HCT116 (cell line): ENCODE results near the gene UBE3B. TPM values are rescaled to one million over a fixed set of nuclear protein-coding genes. Genes with fewer than 3 reads are reported as not detected.

Source experiments
- ATAC-seq: fragments of 200-7000 bp; cut with Tn5 transposase; 2 replicates; pipeline ENCODE4 v1.9.1; 2020; ENCODE audit warnings: mild to moderate bottlenecking, moderate library complexity
- BruUV-seq: library from RNA; stranded (reverse); fragments of 400-500 nt; replicated peaks from 2 replicates; lab custom pipeline; 2021; lab: Mats Ljungman, UMichigan
- CTCF ChIA-PET: fragments of 300-600 bp; sonication (Branson Sonifier 250); formaldehyde crosslinking; loops from one replicate; lab custom pipeline; 2021; ENCODE audit warnings: antibody characterized with exemption; lab: Charles Lee
- POLR2A ChIA-PET: fragments of 300-600, 350-600 bp; sonication (Branson Sonifier 250); formaldehyde crosslinking; loops from one replicate; lab custom pipeline; 2021; ENCODE audit warnings: antibody characterized with exemption; lab: Charles Lee
- RAD21 ChIA-PET, 2 experiments: fragments of 300-600 bp; sonication (Branson Sonifier 250); formaldehyde crosslinking; loops; one replicate each; lab custom pipeline; 2023; ENCODE audit warnings: low total read pairs in 2 of 2; ENCODE audit not compliant: uncharacterized antibody in 2 of 2, unreplicated experiment in 2 of 2, low non-redundant PET in 1 of 2; lab: Charles Lee
- DNase-seq: peaks from one replicate; pipeline ENCODE4 v3.0.0-alpha.2; 2010; ENCODE audit warnings: low read depth, low spot score
- H2AFZ ChIP-seq: fragments of 200-600 bp; shearing (Covaris generic), sonication (generic); 2 replicates; pipeline ENCODE4 v1.6.1; 2017; ENCODE audit warnings: low read depth, mixed run types, mixed read lengths, antibody characterized with exemption, low read length; ENCODE audit not compliant: poor library complexity, severe bottlenecking
- H3K27ac ChIP-seq: 2 replicates; pipeline ENCODE4 v1.5.1; 2012; ENCODE audit warnings: low read depth, low read length
- H3K27me3 ChIP-seq: fragments of 200-600 bp; sonication (generic); 2 replicates; pipeline ENCODE4 v1.6.1; 2016; ENCODE audit warnings: mixed run types, low read length, mixed read lengths; ENCODE audit not compliant: insufficient read depth
- H3K36me3 ChIP-seq, 2 experiments: fragments of 200-500 bp in 1 of 2; fragments of 200-600 bp in 1 of 2; sonication (Bioruptor generic) in 1 of 2; sonication (generic) in 1 of 2; 2 replicates each; pipeline versions ENCODE4 v1.5.1 to v1.6.1; 2014 to 2016; ENCODE audit warnings: low read length in 2 of 2, inconsistent platforms in 1 of 2, mixed read lengths in 1 of 2, mixed run types in 1 of 2; ENCODE audit not compliant: insufficient read depth in 2 of 2, control insufficient read depth in 1 of 2
- H3K4me1 ChIP-seq, 2 experiments: fragments of 200-600 bp in 1 of 2; sonication (generic) in 1 of 2; 2 replicates each; pipeline versions ENCODE4 v1.5.1 to v1.6.1; 2012 to 2017; ENCODE audit warnings: low read length in 2 of 2, inconsistent platforms in 1 of 2, mild to moderate bottlenecking in 1 of 2, mixed read lengths in 1 of 2, mixed run types in 1 of 2, moderate library complexity in 1 of 2; ENCODE audit not compliant: insufficient read depth in 2 of 2, control insufficient read depth in 1 of 2
- H3K4me2 ChIP-seq: fragments of 200-600 bp; sonication (generic); 2 replicates; pipeline ENCODE4 v1.6.1; 2017; ENCODE audit warnings: mixed run types, low read length, mixed read lengths
- H3K4me3 ChIP-seq, 2 experiments: fragments of 200-600 bp in 1 of 2; sonication (generic) in 1 of 2; replicated peaks in 1 of 2; 2 replicates each; pipeline ENCODE4 v1.5.1; 2011 to 2016; ENCODE audit warnings: low read length in 2 of 2, control low read depth in 1 of 2, low read depth in 1 of 2, mild to moderate bottlenecking in 1 of 2, mixed read lengths in 1 of 2, mixed run types in 1 of 2
- H3K79me2 ChIP-seq: fragments of 200-600 bp; sonication (generic); 2 replicates; pipeline ENCODE4 v1.6.1; 2017; ENCODE audit warnings: mild to moderate bottlenecking, mixed run types, low read length, moderate library complexity, mixed read lengths; ENCODE audit not compliant: insufficient read depth
- H3K9ac ChIP-seq: fragments of 200-600 bp; sonication (generic); 2 replicates; pipeline ENCODE4 v1.6.1; 2016; ENCODE audit warnings: low read length, mixed read lengths
- H3K9me2 ChIP-seq: fragments of 200-600 bp; sonication (generic), shearing (Covaris generic); 2 replicates; pipeline ENCODE4 v1.6.1; 2017; ENCODE audit warnings: mixed run types, mild to moderate bottlenecking, moderate library complexity; ENCODE audit not compliant: insufficient read depth
- H3K9me3 ChIP-seq, 2 experiments: fragments of 200-500 bp in 1 of 2; fragments of 200-600 bp in 1 of 2; sonication (Bioruptor generic) in 1 of 2; sonication (generic) in 1 of 2; 2 replicates each; pipeline ENCODE4 v1.6.1; 2014 to 2017; ENCODE audit warnings: low read length in 2 of 2, mixed read lengths in 2 of 2, inconsistent platforms in 1 of 2, low read depth in 1 of 2, mild to moderate bottlenecking in 1 of 2, mixed run types in 1 of 2, moderate library complexity in 1 of 2; ENCODE audit not compliant: control insufficient read depth in 1 of 2, insufficient read depth in 1 of 2
- H4K20me1 ChIP-seq: fragments of 200-600 bp; sonication (generic), shearing (Covaris generic); 2 replicates; pipeline ENCODE4 v1.6.1; 2017; ENCODE audit warnings: mixed run types, mild to moderate bottlenecking, moderate library complexity; ENCODE audit not compliant: insufficient read depth
- CBX3 ChIP-seq: IDR thresholded peaks from 2 replicates; pipeline ENCODE4 v1.6.1; 2012; ENCODE audit warnings: low read depth
- EZH2phosphoT487 ChIP-seq: fragments of 200-600 bp; IDR thresholded peaks from 2 replicates; pipeline ENCODE4 v1.6.1; 2018; ENCODE audit warnings: antibody characterized with exemption, borderline replicate concordance
- POLR2AphosphoS5 ChIP-seq: IDR thresholded peaks from 2 replicates; pipeline ENCODE4 v1.6.1; 2011; ENCODE audit warnings: mild to moderate bottlenecking, low read depth, low read length, moderate library complexity
- TCF7L2 ChIP-seq: IDR thresholded peaks from 2 replicates; pipeline ENCODE4 v1.7.0; 2011; ENCODE audit warnings: borderline replicate concordance, inconsistent platforms; ENCODE audit not compliant: insufficient read depth, insufficient read length; ENCODE audit errors: extremely low read depth
- ZFX ChIP-seq: fragments of 450-650 bp; IDR thresholded peaks from 2 replicates; pipeline ENCODE4 v1.6.1; 2017
- ZNF274 ChIP-seq: fragments of 200-500 bp; sonication (Bioruptor generic); IDR thresholded peaks from 2 replicates; pipeline ENCODE4 v1.6.1; 2014; ENCODE audit warnings: mild to moderate bottlenecking, low read depth, low read length, inconsistent platforms
- intact Hi-C: fragments of 100-400 bp; cut with micrococcal nuclease; formaldehyde crosslinking; loops from 2 replicates; pipeline ENCODE4 v1.10.0; 2022
- total RNA-seq: library from RNA; stranded (reverse); gene quantifications from one replicate; pipeline ENCODE4 v1.2.1, GENCODE V29; 2021; ENCODE audit not compliant: unreplicated experiment
- TF ChIP-seq, protein P1 (sequence below), 3 experiments: fragments of 200-600 bp in 1 of 3; sonication (generic) in 1 of 3; IDR thresholded peaks in 2 of 3; conservative IDR thresholded peaks in 1 of 3; 2 replicates each; pipeline ENCODE4 v1.5.1; 2012 to 2017; ENCODE audit warnings: low read depth in 2 of 3, low read length in 2 of 3, antibody characterized with exemption in 1 of 3, borderline replicate concordance in 1 of 3, control low read depth in 1 of 3, mild to moderate bottlenecking in 1 of 3, mixed read lengths in 1 of 3, mixed run types in 1 of 3, moderate library complexity in 1 of 3; ENCODE audit not compliant: insufficient read depth in 1 of 3
- TF ChIP-seq, protein P2 (sequence below): IDR thresholded peaks from 2 replicates; pipeline ENCODE4 v1.6.1; 2012; ENCODE audit warnings: low read depth

Gene UBE3B
- total RNA-seq, 1 experiment from 2014 or later = 28.9 TPM

DNA sequence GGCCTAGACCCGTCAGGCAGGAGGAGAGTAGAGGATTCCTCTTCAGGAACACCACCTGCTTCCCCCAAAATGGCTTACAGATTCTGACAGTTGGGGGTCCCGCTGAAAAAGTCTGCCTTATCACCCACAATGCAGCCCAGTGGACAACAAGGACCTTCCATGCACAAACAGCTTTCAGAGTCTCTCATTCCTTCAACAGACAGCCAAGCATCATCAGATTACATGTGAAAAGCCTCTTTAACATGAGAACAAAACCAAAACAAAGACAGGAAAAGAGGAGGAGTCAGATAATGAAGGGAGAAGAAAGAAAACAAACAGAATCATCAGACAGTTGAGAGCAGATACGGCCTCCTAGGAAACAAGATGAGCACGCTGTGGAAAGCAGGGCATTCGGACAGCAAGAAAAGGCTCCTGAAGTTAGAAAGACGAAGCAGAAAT, 18.6 kb upstream of the UBE3B start:
- CTCF ChIA-PET = no interaction called here
- no peak for ATAC-seq
- TF ChIP-seq CBX3 (no peak), EZH2phosphoT487 (no peak), POLR2AphosphoS5 (no peak), ZNF274 (no peak), ZFX (no peak), TCF7L2 (no peak)
- TF ChIP-seq, protein P1, sequence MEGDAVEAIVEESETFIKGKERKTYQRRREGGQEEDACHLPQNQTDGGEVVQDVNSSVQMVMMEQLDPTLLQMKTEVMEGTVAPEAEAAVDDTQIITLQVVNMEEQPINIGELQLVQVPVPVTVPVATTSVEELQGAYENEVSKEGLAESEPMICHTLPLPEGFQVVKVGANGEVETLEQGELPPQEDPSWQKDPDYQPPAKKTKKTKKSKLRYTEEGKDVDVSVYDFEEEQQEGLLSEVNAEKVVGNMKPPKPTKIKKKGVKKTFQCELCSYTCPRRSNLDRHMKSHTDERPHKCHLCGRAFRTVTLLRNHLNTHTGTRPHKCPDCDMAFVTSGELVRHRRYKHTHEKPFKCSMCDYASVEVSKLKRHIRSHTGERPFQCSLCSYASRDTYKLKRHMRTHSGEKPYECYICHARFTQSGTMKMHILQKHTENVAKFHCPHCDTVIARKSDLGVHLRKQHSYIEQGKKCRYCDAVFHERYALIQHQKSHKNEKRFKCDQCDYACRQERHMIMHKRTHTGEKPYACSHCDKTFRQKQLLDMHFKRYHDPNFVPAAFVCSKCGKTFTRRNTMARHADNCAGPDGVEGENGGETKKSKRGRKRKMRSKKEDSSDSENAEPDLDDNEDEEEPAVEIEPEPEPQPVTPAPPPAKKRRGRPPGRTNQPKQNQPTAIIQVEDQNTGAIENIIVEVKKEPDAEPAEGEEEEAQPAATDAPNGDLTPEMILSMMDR (IDR thresholded peaks at IDR 0.05 in 2 of 3, conservative IDR thresholded peaks at IDR 0.05 in 1 of 3; ENCODE audit: borderline replicate concordance in 1 of 3, insufficient read depth in 1 of 3, low read depth in 2 of 3, low read length in 2 of 3) = no peak
- TF ChIP-seq, protein P2, sequence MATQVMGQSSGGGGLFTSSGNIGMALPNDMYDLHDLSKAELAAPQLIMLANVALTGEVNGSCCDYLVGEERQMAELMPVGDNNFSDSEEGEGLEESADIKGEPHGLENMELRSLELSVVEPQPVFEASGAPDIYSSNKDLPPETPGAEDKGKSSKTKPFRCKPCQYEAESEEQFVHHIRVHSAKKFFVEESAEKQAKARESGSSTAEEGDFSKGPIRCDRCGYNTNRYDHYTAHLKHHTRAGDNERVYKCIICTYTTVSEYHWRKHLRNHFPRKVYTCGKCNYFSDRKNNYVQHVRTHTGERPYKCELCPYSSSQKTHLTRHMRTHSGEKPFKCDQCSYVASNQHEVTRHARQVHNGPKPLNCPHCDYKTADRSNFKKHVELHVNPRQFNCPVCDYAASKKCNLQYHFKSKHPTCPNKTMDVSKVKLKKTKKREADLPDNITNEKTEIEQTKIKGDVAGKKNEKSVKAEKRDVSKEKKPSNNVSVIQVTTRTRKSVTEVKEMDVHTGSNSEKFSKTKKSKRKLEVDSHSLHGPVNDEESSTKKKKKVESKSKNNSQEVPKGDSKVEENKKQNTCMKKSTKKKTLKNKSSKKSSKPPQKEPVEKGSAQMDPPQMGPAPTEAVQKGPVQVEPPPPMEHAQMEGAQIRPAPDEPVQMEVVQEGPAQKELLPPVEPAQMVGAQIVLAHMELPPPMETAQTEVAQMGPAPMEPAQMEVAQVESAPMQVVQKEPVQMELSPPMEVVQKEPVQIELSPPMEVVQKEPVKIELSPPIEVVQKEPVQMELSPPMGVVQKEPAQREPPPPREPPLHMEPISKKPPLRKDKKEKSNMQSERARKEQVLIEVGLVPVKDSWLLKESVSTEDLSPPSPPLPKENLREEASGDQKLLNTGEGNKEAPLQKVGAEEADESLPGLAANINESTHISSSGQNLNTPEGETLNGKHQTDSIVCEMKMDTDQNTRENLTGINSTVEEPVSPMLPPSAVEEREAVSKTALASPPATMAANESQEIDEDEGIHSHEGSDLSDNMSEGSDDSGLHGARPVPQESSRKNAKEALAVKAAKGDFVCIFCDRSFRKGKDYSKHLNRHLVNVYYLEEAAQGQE = no peak
- Histone ChIP-seq H3K4me3 (no peak overlapping the region), H3K4me1 (peaks cover 28 to 29% of the 10 kb centered on the region in 2 experiments), H3K4me2 (no peak overlapping the region), H3K27ac (no peak overlapping the region), H2AFZ (no peak overlapping the region), H3K9me3 (no peaks in the 10 kb centered on the region), H3K79me2 (peaks cover 40% of the 10 kb centered on the region), H3K27me3 (no peaks in the 10 kb centered on the region), H3K36me3 (peaks cover 33 to 44% of the 10 kb centered on the region in 2 experiments), H3K9ac (no peak overlapping the region), H3K9me2 (no peaks in the 10 kb centered on the region), H4K20me1 (peaks cover 4% of the 10 kb centered on the region; the same call in 1 of the 2 replicates)
- intact Hi-C loops = no loop called here
- RAD21 ChIA-PET = no interaction called here
- TSS peak; percentile 18 for BruUV-seq
- DNase-seq = no peak
- POLR2A ChIA-PET = no interaction called here
